8988T (cell line): ENCODE measurements around the gene SPDYE2B.
"Not testable (repeated sequence)": the region's sequence is repeated elsewhere in the genome, so short reads cannot be mapped to it uniquely, and the experiment has no call there.

ENCODE experiments used
- DNase-seq: peaks from one replicate; pipeline ENCODE4 v3.0.0; 2011

Gene SPDYE2B, protein sequence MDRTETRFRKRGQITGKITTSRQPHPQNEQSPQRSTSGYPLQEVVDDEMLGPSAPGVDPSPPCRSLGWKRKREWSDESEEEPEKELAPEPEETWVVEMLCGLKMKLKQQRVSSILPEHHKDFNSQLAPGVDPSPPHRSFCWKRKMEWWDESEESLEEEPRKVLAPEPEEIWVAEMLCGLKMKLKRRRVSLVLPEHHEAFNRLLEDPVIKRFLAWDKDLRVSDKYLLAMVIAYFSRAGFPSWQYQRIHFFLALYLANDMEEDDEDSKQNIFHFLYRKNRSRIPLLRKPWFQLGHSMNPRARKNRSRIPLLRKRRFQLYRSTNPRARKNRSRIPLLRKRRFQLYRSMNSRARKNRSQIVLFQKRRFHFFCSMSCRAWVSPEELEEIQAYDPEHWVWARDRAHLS

DNA sequence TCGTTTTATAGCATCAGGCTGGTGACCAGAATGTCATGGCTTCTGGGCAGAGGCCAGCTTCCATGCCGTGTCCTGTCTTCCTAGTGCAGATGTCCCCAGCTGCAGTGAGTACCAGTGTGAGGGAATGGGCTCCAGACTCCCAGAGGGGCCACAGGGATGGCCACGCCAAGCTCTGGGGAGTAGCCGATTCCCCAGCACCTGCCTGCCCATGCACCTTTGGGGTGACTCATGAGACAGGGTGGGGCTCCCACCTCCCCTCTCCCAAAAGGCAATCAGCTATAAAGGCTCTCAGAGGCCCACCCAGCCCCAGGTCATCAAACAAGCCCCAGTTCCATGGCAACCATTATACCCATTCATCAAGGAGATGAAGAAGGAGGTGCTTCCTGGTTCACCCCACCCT is at the start of gene SPDYE2B:
TSS of gene SPDYE2B (plus strand) at position 396 of the 400 bp plus-strand sequence. CDS start 2,030 bp downstream, outside the sequence.
- not testable (repeated sequence) for DNase-seq

DNA sequence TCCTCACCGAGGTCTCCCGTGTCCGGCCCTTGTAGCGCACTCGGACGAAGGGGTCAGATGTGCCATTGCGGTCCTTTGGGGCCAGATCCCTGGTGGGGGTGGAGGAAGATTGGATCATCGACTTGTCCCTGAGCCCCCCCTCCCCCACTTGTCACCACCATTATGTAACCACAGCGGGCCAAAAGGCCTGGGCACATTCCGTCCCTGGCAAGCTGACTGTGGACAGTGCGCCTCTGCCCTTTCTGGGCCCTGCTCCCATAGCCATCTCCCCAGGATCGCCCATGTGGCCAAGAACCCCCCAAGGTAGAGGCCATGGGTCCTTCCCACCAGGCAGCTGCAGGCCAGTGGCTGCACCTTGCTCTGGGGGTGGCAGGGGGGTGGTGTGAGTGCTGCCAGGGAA is 47.8 kb upstream of the SPDYE2B start:
- DNase-seq, result not testable (repeated sequence)

DNA sequence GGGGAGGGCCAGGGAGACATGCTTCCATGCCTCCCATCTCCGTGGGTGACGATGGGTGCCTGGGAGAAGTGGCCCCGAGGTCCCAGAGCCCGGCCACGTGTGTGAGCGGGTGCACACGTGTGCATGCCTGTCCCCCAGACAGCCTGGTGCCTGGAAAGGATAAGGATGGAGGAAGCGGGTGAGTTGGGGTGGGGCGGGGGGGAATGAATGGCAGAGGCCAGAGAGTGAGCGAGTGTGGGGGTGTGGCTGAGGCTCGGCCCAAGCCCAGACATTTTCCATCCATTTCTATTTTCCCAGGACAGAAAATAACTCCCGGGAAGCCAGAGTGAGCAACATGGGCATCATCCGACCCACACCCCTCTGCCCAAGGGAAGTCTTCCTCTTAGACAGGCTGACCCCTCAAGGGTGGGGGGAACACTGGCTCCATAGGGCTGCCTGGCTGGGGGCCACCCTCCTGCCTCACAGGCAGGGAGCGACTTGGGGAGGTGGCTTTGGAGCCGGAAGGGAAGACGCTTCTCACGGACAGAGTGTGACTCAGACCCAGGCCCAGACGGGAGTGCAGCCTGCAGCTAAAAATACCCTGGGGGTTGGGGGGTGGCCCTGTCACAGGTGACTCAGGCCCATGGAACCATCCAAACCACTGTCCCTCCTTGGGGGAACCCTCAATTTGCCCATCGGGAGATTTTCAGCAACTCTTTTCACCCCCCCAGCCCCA is 45.5 kb upstream of the SPDYE2B start:
- DNase-seq, result not testable (repeated sequence)

DNA sequence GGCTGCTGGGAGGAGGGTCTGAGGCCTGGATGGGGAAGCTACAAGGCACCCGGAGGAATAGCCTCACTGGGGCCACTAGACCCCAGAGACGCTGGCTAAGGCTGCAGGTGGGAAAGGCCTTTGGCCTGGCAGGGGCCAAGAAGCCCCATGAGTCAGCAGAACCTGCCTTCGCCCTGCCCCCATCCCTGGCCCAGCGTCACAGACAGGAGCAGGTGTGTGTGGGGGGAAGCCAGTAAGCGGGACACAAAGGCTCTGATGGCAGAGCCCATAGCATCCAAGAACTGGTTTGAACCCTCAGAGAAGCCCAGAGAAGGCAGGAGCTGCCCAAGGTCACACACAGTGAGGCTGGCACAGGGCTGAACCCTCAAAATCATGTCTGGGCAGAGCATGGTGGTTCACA is 43.3 kb upstream of the SPDYE2B start:
- not testable (repeated sequence) for DNase-seq

DNA sequence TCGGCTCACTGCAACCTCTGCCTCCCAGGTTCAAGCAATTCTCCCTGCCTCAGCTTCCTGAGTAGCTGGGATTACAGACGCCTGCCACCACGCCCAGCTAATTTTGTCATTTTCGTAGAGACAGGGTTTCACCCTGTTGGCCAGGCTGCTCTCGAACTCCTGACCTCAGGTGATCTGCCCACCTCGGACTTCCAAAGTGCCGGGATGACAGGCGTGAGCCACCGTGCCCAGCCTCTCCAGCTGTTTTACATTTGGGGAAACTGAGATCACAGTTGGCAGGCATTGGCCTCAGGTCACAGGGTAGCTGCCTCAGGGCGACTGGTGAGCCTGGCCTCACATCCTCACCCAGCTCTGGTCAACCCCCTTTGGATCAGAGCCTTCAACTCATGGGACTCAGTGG is 40.4 kb upstream of the SPDYE2B start:
- DNase-seq, result not testable (repeated sequence)

DNA sequence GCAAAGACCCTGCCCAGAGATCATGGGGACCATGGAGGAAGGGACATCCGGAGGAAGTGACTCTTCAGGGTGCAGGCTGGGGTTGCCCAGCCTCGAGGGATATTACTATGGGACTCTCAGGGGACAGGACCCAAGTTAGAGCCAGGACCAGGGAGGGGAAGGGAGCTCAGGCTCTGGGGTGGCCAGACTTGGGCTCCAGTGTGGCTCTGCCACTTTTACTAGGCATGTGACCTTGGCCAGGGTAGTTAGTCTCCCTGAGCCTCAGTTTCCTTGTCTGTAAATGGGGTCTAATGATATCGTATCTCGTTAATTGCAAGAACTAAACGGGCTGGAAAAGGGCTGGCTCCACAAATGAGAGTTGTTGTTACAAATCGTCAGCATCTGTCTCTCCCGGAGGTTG is 39.7 kb upstream of the SPDYE2B start:
- not testable (repeated sequence) for DNase-seq

DNA sequence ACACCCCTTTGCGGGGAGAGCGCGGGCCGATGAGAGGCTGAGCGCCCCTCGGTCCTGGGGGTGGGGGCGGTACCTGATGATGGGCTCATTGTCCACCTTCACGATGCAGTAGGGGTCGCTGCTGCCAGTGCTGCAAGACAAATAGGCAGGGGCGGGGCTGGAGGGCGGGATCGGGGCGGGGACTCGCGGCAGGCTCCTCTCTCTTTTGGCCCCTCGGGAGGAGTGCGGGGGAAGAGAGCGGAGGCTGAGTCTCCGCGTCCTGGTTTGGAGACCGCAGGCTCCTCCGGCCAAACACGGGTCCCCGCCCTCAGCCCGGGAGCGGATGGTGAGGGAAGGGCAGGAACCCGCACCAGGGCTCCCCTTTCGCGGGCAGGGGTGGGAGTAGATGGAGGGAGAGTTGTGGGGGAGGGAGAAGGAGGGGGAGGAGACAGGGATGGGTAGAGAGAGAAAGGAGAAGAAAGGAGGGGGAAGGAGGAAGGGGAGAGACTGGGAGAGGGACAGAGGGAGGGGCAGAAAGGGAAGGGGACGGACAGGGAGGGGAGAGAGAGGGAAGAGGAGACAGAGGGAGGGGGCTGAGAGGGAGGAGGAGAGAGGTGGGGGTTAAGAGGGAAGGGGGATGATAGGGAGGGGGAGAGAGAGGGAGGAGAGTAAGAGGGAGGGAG is 39.0 kb upstream of the SPDYE2B start:
- DNase-seq, result not testable (repeated sequence)

DNA sequence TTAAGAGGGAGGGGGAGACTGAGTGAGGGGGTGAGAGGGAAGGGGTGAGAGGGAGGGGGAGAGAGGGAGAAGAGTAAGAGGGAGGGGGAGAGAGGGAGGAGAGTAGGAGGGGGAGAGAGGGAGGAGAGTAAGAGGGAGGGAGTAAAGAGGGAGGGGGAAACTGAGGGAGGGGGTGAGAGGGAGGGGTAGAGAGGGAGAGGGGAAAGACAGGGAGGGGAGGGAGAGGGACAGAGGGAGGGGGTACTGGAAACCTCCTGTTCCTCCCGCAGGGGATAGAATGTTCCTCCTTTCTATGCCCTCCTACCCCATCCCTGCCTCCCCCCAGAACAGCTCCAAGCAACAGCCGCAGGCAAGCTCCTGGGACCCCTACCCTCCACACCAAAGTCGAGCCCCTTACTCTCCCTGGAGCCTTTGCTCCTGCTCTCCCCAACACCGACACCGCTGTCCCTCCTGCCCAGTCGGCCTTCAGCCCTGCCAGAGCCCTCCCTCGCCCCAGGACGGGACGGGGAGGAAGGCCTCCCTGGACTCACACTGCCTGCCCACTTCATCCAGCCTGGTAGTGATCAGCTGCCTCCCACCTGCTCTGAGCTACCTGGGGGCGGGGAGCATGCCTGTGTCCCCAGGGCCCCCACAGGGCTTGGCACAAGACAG is 38.3 kb upstream of the SPDYE2B start:
- not testable (repeated sequence) for DNase-seq

DNA sequence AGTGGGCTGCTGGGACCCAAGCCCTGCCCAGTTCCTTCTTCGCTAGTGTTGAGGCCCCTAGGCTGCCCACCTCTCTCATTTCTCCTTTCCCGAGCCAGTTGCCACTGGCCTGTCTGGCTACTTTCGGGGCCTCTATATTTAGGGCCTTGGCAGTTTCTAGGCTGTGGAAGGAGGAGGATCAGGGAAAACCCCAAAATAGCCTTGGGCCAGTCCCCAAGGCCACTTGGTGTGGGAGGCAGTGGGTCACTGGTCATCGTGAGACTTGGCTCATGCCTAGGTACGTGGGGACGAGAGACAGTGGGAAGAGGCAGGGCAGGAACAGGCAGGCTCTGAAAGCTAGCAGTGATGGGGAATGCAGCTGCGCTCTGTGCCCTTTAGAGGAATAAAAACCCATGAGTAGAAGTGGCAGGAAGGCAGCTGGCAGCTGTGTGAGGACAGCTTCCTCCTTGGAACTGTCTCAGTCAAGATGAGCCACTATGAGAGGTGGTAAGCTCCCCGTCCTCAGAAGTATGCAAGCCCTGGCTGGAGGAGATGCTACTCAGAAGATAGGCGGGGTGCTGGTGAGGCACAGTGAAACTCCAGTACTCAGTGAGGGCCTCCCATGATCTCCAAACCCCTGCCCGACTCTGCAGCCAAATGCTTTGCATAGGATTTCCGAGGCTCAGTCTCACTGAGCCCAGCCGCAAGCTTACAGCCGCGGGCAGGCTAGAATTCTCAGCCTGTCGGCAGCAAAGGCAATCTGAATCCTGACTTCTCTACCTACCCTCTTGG is 36.4 kb upstream of the SPDYE2B start:
- DNase-seq, result not testable (repeated sequence)

DNA sequence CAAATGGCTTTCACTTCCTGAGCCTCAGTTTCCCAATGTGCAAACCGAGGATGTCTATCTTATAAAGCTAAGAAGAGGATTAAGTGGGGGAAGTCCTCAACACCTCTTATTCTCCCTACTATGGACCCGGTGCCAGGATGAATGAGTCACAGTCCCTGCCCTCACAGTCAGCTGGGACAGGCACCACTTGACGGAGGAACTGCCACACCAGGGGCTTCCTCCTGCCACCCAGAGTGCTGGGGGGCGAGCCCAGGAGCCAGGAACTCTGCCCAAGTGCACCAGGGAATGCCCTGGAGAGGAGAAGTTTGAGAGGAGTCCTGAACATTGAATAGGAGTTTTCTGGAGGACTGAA is 35.8 kb upstream of the SPDYE2B start:
- not testable (repeated sequence) for DNase-seq

DNA sequence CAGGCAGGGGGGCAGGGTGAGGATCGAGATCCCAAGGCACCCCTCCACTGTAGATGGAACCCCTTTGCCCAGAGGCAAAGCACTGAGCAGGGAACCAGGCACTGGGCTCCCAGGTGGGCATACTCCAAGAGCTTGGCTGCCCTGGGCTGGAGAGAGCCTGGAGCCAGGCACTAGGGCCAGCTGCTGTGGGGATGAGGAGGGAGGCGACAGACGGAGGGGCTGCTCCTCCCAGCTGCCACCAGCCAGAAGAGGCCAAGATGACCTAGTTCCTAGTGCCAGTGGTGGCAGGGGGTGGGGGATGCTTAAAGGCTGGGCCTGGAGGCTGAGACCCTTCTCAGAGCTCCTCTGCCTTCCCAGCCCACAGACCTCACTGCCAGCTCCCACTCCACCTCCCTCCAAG is 35.2 kb upstream of the SPDYE2B start:
- DNase-seq, result not testable (repeated sequence)

DNA sequence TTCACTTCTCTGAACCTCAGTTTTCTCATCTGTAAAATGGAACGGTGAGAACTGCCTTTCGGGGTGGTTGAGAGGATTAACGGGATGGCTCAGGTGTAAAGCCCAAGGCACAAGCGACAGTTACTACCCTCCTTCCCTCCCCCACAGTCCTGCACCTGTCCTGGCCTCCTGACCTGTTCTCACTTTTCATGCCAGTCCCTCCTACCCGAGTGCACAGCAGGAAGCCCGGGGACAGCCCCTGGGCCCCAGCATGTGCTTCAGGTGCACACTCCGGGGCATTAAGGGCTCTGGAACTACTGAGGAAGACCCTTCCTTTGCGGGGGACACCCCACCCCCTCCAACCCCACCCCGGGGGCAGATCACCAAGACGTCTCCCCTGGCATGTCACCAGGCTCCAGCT is 34.2 kb upstream of the SPDYE2B start:
- not testable (repeated sequence) for DNase-seq

DNA sequence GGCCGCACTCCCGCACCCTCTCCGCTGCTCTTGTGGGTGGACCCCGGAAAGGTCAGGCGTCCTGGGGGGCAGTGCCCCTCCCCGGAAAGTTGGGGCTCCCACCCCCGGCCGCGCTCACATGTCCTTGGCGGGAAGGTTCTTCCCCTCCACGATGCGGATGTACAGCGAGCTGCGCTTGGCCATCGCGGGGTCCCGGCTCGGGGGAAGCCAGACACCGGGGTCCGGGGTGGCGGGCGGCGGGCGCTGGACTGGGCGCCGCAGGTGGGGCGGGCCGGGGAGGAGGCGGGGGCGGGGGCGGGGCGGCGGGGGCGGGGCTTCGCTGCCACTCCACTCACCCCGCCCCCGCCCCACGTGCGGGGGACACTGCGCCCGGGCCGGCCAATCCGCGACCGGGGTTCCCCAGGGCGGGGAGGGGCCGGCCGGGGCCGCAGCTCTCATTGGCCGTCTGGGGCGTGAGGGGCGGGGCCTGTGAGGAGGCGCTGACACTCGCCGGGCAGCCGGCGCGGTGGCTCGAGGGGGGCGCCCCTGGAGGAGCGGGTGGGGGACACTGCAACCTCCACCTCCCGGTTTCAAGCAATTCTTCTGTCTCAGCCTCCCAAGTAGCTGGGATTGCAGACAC is 33.5 kb upstream of the SPDYE2B start, which contains the start of gene RASA4:
TSS of gene RASA4 (minus strand) at position 250 of the 619 bp plus-strand sequence. CDS start at position 183, 67 bp downstream.
- DNase-seq, result not testable (repeated sequence)

DNA sequence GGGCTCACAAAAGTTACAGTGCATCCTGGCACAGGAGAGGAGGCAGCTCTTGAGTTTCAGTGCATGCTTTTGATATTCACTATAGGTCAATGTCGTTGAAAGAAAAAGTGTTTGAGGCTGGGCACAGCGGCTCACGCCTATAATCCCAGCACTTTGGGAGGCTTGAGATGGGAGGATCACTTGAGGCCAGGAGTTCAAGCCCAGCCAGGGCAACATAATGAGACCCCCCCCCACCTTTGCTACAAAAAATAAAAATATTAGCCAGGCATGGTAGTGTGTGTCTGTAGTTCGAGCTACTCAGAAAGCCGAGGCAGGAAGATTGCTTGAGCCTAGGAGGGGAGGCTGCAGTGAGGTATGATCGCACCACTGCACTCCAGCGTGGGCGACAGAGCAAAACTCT is 32.0 kb upstream of the SPDYE2B start:
- DNase-seq, result not testable (repeated sequence)

DNA sequence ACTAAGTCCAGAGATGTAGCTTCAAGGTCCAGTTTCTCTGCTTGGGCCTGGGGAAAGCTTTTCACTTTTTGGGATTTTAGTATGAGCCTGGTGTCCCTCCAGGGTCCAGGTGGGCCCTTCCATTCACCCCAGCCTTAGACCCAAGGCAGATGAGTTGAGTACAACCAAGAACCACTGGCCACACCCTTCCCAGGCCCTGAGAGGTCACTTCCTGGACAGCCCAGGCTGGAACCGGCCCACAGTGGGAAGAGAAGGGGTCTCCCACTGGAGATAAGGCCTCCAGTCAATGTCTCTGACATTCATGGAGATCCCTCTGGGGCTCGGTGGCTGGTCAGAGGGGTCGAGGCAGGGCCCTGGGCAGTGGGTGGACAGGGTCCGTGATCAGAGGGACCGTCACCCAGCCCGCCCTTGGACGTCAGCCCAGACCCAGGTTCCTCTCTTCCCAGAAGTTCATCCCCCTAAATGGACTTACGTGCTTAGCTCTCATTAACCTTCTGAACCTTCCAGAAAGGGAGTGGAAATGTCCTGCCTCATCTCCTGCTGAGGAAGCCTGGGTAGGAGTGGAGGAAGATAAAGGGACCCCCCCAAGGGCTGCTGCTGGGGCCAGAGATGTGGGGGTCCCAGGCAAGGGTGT is 22.7 kb upstream of the SPDYE2B start:
- not testable (repeated sequence) for DNase-seq

DNA sequence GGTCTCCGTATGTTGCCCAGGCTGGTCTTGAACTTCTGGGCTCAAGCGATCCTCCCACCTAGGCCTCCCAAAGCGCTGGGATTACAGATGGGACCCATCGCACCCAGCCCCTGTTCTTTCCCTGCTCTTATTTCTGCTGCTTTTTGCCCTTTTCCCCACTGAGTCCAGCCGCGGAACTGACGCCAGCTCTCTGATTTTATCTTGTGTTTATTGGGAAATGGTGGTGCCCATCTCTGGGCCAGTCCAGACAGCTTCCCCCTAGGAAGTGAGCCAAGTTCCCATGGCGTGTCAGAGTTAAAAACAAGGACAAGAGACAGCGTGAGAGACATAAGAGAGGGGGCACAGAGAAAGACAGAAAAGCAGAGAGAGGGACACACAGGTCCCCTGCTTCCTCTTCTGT is 19.5 kb upstream of the SPDYE2B start:
- DNase-seq, result not testable (repeated sequence)

DNA sequence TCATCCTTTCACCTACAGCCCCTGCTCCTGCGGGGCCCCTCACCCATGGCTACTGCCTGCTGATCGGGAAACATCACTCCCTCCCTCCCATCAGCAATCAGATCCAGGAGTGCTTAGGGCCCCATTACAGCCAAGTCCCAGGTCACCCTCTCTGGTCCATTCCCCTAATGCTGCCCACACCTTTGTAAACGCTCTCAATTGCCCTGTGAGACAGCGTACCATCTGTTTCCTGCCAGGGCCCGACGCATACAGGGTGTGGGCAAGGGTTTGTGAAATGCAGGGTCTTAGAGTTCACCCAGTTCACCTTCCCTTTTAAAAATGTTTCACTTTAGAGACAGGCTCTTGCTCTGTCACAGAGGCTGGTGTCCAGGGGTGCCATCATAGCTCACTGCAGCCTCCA is 15.8 kb upstream of the SPDYE2B start:
- DNase-seq, result not testable (repeated sequence)

DNA sequence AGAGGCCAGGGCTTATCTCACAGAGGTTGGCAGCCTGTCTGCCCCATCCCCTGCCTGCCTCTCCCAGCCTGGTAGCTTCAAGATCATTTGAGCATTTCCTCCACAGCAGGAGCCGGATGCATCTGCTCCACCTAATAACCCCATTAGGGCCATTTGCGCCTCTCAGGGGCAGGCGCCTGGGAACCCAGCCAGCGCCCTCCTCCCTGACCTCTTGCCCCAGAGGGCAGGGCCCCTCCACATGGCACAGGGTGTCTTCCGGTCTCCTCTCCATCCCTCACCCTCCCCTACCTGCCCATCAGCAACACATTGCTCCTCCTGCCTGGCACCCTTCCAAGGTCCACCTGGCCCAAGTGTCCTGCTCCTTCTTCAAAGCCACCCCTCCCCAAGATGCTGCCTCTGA is 14.8 kb upstream of the SPDYE2B start:
- DNase-seq, result not testable (repeated sequence)

DNA sequence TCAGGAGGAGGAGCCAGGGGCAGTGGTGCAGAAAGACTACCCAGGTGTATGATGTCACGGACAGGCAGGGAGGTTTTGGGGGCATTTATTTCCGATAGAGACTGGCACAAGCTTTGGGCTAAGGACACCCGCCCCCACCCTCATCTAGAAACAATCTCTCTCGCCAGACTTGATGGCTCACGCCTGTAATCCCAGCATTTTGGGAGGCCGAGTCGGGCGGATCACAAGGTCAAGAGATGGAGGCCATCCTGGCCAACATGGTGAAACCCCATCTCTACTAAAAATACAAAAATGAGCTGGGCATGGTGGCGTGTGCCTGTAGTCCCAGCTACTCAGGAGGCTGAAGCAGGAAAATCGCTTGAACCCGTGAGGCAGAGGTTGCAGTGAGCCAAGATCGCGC is 13.2 kb upstream of the SPDYE2B start:
- DNase-seq, result not testable (repeated sequence)

DNA sequence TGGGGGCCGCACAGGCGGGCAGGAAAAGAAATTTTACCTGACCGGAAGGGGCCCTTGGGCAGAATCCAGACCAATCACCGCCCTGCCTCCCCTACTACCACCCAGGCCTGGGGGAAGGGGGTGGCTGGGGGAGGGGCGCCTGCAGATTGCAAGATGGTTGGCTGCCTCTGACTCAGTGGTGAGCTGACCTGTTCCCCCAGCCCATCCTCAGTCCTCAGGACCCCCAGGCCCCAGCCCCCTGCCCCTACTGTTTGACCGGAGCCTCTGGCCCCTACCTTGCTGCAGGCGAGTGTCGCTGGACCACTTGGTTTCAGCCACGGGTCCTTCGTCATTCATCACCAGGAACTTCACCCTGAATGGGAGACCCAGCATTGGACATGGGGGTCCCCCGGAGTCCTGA is 11.3 kb upstream of the SPDYE2B start:
- DNase-seq, result not testable (repeated sequence)

DNA sequence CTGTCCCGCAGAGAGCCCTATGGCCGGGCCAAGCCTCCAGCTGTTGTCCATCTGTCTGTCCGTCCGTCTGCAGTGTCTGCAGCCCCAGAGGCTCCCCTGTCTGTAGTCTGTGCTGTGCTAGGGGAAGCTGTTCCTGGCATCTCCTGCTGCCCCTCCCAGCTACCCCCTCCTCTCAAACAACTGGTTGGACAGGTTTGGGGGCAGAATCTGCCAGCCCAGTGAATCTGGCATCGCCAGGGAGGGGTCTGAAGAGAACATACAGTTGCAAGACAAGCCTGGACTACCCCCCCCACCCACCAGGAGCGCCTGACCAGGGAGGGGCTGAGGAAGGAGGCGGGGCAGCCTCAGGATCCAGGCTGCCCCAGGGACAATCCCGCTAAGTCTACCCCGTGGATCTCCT is 7.4 kb upstream of the SPDYE2B start, which contains the start of gene UPK3BL1:
TSS of gene UPK3BL1 (minus strand) at position 101 of the 400 bp plus-strand sequence. CDS start at position 51, 50 bp downstream.
- DNase-seq, result not testable (repeated sequence)
